ENCODE measurements around the gene PTRH2.

Gene PTRH2

DNA sequence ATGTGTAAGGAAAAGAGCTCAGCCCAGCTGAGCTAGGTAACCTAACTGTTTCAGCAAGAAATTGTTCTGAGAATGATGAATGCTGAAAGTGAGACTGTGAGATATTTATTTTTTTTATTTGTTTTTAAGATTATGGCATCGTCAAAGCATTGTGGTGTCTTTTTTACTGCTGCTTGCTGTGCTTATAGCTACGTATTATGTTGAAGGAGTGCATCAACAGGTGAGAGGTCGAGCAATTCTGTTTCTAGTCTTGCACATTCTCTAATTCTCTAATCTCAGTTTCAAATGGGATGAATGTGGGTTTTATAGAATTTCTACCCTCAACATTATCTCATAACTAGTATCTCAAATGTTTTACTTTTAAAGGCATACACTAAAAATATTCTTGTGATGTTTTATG lies 30.1 kb upstream of the PTRH2 start:
- Histone ChIP-seq H3K9ac (ENCODE audit: low read length) (no peak overlapping the region), H3K4me2 (ENCODE audit: low read length) (no peak overlapping the region), H3K4me1 (ENCODE audit: insufficient read depth, low read length, severe bottlenecking) (no peaks in the 10 kb centered on the region), H3K36me3 (ENCODE audit: insufficient read depth, low read length) (peaks cover 25% of the 10 kb centered on the region), H3K27me3 (ENCODE audit: insufficient read depth, low read length) (no peaks in the 10 kb centered on the region), H3K9me2 (ENCODE audit: low read depth, low read length) (no peaks in the 10 kb centered on the region), H3K4me3 (ENCODE audit: low read depth, low read length, poor library complexity, severe bottlenecking) (no peak overlapping the region), H2AFZ (ENCODE audit: low read length) (no peak overlapping the region), H4K20me1 (ENCODE audit: insufficient read depth, low read length) (no peaks in the 10 kb centered on the region), H3F3A (ENCODE audit: insufficient read depth, low read length) (no peaks in the 10 kb centered on the region), H3K79me2 (ENCODE audit: insufficient read depth, low read length) (no peaks in the 10 kb centered on the region), H3K27ac (ENCODE audit: low read depth, low read length, poor library complexity, severe bottlenecking) (no peak overlapping the region), H3K9me3 (ENCODE audit: low read length) (no peaks in the 10 kb centered on the region)
- TF ChIP-seq CTCF (IDR thresholded peaks at IDR 0.05; ENCODE audit: low read length) (no peak), EZH2 (IDR thresholded peaks at IDR 0.05; ENCODE audit: borderline replicate concordance, low read length) (no peak)

DNA sequence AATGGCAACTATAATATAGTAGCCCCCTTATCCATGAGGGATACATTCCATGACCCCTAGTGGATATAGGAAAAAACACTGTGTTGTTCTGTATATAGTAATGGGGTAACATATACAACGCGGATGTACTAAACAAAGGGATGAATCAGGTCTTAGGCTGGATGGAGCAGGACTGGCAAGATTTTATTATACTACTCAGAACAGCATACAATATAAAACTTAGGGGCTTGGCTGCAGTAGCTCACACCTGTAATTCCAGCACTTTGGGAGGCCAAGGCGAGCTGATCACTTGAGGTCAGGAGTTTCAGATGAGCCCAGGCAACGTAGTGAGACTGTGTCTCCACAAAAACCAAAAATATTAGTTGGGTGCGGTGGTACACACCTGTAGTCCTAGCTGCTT lies 27.0 kb upstream of the PTRH2 start:
- TF ChIP-seq EZH2 (IDR thresholded peaks at IDR 0.05; ENCODE audit: borderline replicate concordance, low read length): no peak
- TF ChIP-seq CTCF (IDR thresholded peaks at IDR 0.05; ENCODE audit: low read length): no peak
- Histone ChIP-seq H3K9me2 (ENCODE audit: low read depth, low read length) (no peaks in the 10 kb centered on the region), H3K4me3 (ENCODE audit: low read depth, low read length, poor library complexity, severe bottlenecking) (no peak overlapping the region)

DNA sequence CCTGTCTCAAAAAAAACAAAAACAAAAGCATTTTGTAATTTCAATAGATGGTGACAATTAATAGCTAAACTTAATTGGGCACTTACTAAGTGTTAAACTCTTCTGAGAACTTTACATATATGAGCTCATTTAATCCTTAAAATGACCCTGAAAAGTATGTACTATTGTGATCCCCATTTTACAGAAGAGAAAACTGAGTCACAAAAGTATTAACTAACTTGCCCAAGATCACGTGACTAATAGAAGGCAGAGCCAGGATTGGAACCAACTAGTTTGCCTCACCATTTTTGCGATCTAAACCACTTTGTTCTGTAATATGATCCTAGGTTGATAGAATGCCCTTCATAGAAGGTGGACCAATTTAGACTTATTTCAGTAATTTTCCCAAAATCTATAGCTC lies 26.5 kb upstream of the PTRH2 start:
- no peaks in the 10 kb centered on the region for H3K27me3 ChIP-seq (ENCODE audit: insufficient read depth, low read length)
- TF ChIP-seq EZH2 (IDR thresholded peaks at IDR 0.05; ENCODE audit: borderline replicate concordance, low read length): no peak
- H4K20me1 ChIP-seq (ENCODE audit: insufficient read depth, low read length): no peaks in the 10 kb centered on the region
- H3F3A ChIP-seq (ENCODE audit: insufficient read depth, low read length): peaks cover 4% of the 10 kb centered on the region; the same call in 1 of the 2 replicates
- H3K4me3 ChIP-seq (ENCODE audit: low read depth, low read length, poor library complexity, severe bottlenecking): no peak overlapping the region
- no peaks in the 10 kb centered on the region for H3K4me1 ChIP-seq (ENCODE audit: insufficient read depth, low read length, severe bottlenecking)
- H3K27ac ChIP-seq (ENCODE audit: low read depth, low read length, poor library complexity, severe bottlenecking): no peak overlapping the region
- H3K36me3 ChIP-seq (ENCODE audit: insufficient read depth, low read length): peaks cover 25% of the 10 kb centered on the region
- H3K9me2 ChIP-seq (ENCODE audit: low read depth, low read length): no peaks in the 10 kb centered on the region
- no peaks in the 10 kb centered on the region for H3K9me3 ChIP-seq (ENCODE audit: low read length)
- no peak overlapping the region for H3K4me2 ChIP-seq (ENCODE audit: low read length)
- peaks cover 4% of the 10 kb centered on the region; the same call in 1 of the 2 replicates for H3K79me2 ChIP-seq (ENCODE audit: insufficient read depth, low read length)
- no peak overlapping the region for H3K9ac ChIP-seq (ENCODE audit: low read length)
- no peak overlapping the region for H2AFZ ChIP-seq (ENCODE audit: low read length)

More for the DNA sequence above, 27.0 kb upstream of the PTRH2 start:
- H3K9ac ChIP-seq (ENCODE audit: low read length): no peak overlapping the region
- no peaks in the 10 kb centered on the region for H3K9me3 ChIP-seq (ENCODE audit: low read length)
- H3K4me2 ChIP-seq (ENCODE audit: low read length): no peak overlapping the region
- no peaks in the 10 kb centered on the region for H3K27me3 ChIP-seq (ENCODE audit: insufficient read depth, low read length)
- no peaks in the 10 kb centered on the region for H4K20me1 ChIP-seq (ENCODE audit: insufficient read depth, low read length)
- no peaks in the 10 kb centered on the region for H3K4me1 ChIP-seq (ENCODE audit: insufficient read depth, low read length, severe bottlenecking)
- H2AFZ ChIP-seq (ENCODE audit: low read length): no peak overlapping the region
- peaks cover 25% of the 10 kb centered on the region for H3K36me3 ChIP-seq (ENCODE audit: insufficient read depth, low read length)
- no peaks in the 10 kb centered on the region for H3K79me2 ChIP-seq (ENCODE audit: insufficient read depth, low read length)
- H3K27ac ChIP-seq (ENCODE audit: low read depth, low read length, poor library complexity, severe bottlenecking): no peak overlapping the region
- H3F3A ChIP-seq (ENCODE audit: insufficient read depth, low read length): peaks cover 4% of the 10 kb centered on the region; the same call in 1 of the 2 replicates

DNA sequence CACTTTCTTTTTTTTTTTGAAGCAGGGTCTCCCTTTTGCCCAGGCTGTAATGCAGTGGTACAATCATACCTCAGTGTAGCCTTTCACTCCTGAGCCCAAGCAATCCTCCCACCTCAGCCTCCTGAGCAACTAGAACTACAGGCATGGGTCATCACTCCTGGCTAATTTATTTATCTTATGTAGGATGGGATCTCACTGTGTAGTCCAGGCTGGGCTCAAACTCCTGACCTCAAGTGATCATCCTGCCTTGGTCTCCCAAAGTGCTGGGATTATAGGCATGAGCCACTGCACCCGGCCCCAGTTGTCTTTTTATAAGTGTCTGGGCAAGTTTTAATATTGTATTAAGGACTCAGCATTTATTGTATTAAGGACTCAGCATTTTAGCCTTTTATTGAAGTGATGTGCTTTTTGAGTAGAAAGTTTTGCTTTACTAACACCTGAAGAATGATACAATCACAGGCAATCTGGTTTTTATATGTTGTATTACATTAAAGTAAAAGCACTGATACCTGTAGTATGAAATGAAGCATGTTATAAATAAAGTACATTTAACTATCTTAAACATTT lies 23.1 kb upstream of the PTRH2 start:
- peaks cover 28% of the 10 kb centered on the region for H3K79me2 ChIP-seq (ENCODE audit: insufficient read depth, low read length)
- H4K20me1 ChIP-seq (ENCODE audit: insufficient read depth, low read length): no peaks in the 10 kb centered on the region
- H3K9me2 ChIP-seq (ENCODE audit: low read depth, low read length): no peaks in the 10 kb centered on the region
- peaks cover 4% of the 10 kb centered on the region; the same call in 1 of the 2 replicates for H3F3A ChIP-seq (ENCODE audit: insufficient read depth, low read length)
- H3K27ac ChIP-seq (ENCODE audit: low read depth, low read length, poor library complexity, severe bottlenecking): no peak overlapping the region
- no peaks in the 10 kb centered on the region for H3K4me1 ChIP-seq (ENCODE audit: insufficient read depth, low read length, severe bottlenecking)
- no peak overlapping the region for H3K9ac ChIP-seq (ENCODE audit: low read length)
- TF ChIP-seq CTCF (IDR thresholded peaks at IDR 0.05; ENCODE audit: low read length): no peak
- TF ChIP-seq EZH2 (IDR thresholded peaks at IDR 0.05; ENCODE audit: borderline replicate concordance, low read length): no peak
- no peaks in the 10 kb centered on the region for H3K27me3 ChIP-seq (ENCODE audit: insufficient read depth, low read length)
- no peaks in the 10 kb centered on the region for H3K9me3 ChIP-seq (ENCODE audit: low read length)
- no peak overlapping the region for H2AFZ ChIP-seq (ENCODE audit: low read length)
- H3K36me3 ChIP-seq (ENCODE audit: insufficient read depth, low read length): peaks cover 10% of the 10 kb centered on the region
- no peak overlapping the region for H3K4me3 ChIP-seq (ENCODE audit: low read depth, low read length, poor library complexity, severe bottlenecking)
- no peak overlapping the region for H3K4me2 ChIP-seq (ENCODE audit: low read length)

Data from OCI-LY1 (cell line).